Heart left ventricle (tissue), 13 donors: ENCODE results near the gene STYXL1.

ENCODE experiments used
- POLR2A ChIP-seq, 2 donors: fragments of 450-650 bp; IDR thresholded peaks; one replicate each; pipeline ENCODE4 v1.6.1; 2017; ENCODE audit warnings: antibody characterized with exemption in 2 of 2, mild to moderate bottlenecking in 2 of 2, moderate library complexity in 2 of 2
- TF ChIP-seq, protein P1 (sequence below), 12 donors: fragments of 200-600 bp; sonication (generic) in 4 of 12; IDR thresholded peaks; one replicate each; pipeline versions ENCODE4 v1.5.0 to v1.8.0; 2018 to 2022; ENCODE audit warnings: antibody characterized with exemption in 12 of 12, mild to moderate bottlenecking in 5 of 12
- donor health status: ischemic (EF 13 %, LVEDD 7.1; RV severe dilation, severe dysfunction).
- donor health status: DM: no; HTN: yes; CAD: no.
- donor health status: DM: no; HTN: no; CAD: no.
- donor health status: ischemic (EF 25% LVEDD 6.9; RV normal size, moderate dysfunction).
- donor health status: ischemic (EF 25% LVEDD 5.7; RV mildly dilated, moderate dysfunction).
- donor health status: ischemic (EF 35%, LVEDD 5.7; RV mildly dilated, moderate dysfunction).
- donor health status: nonischemic (EF 11% LVEDD 7.7; RV severe dilation, severe dysfunction).
- donor health status: DM: yes; HTN: yes; CAD: no.
- donor health status: PGD.
- donor health status: ischemic (EF 29% LVEDD 5.4; RV normal size, mild dysfunction).
- donor health status: nonischemic (EF 23%, LVEDD 6.1; RV moderate dilation, normal function).

DNA sequence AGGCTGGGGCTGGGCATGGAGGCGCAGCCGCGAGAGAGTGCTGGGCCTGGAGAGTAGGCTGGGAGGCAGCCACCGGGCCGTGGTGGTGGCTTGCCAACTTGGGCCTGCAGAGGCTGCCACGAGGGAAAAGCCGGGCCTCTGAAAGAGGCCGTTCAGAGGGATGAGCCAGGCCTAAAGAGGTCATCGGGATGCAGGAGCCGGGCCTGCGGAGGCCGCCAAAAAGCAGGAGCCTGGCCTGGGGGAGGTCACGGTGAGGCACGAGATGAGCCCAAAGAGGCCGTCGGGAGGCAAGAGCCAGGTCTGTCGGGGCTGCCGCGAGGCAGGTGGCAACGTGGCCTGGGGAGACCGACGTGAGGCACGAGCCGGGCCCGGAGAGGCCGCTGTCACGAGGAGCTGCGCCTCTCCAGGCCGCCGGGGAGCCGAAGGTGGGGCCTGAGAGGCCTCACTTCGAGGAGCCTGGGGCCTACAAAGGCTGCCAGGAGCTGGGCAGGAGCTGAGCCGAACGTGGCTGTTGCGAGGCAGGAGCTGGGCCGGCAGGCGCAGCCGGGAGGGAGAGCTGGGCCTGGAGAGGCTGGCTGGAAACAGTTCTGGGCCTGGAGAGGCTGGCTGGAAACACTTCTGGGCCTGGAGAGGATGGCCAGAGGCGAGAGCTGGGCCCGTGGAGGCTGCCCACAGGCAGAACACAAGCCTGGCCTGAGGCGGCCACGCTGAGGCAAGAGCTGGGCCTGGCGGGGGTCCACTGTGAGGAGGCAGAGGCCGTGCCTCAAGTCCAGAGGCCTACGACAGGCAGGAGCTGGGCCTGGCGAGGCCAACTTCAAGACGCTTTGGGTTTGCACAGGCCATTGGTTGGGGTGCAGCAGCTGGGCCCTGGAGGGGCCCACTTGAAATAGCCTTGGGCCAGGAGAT lies 24.7 kb upstream of the STYXL1 start:
- TF ChIP-seq, protein P1, sequence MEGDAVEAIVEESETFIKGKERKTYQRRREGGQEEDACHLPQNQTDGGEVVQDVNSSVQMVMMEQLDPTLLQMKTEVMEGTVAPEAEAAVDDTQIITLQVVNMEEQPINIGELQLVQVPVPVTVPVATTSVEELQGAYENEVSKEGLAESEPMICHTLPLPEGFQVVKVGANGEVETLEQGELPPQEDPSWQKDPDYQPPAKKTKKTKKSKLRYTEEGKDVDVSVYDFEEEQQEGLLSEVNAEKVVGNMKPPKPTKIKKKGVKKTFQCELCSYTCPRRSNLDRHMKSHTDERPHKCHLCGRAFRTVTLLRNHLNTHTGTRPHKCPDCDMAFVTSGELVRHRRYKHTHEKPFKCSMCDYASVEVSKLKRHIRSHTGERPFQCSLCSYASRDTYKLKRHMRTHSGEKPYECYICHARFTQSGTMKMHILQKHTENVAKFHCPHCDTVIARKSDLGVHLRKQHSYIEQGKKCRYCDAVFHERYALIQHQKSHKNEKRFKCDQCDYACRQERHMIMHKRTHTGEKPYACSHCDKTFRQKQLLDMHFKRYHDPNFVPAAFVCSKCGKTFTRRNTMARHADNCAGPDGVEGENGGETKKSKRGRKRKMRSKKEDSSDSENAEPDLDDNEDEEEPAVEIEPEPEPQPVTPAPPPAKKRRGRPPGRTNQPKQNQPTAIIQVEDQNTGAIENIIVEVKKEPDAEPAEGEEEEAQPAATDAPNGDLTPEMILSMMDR (IDR thresholded peaks at IDR 0.05), result no peak
- no peak for TF ChIP-seq POLR2A (IDR thresholded peaks at IDR 0.05)
